HUES48 (cell line): ENCODE results near the gene CHCHD4.
A peak's percentile ranks its signal among the peaks of the same experiment; 100 is the strongest.
"Not testable (repeated sequence)": the region's sequence is repeated elsewhere in the genome, so short reads cannot be mapped to it uniquely, and the experiment has no call there.

Source experiments
- H3K27ac ChIP-seq: one replicate; pipeline ENCODE4 v1.7.0; 2013; ENCODE audit warnings: low read depth, low read length, inconsistent platforms
- H3K27me3 ChIP-seq: 2 replicates; pipeline ENCODE4 v1.6.1; 2013; ENCODE audit warnings: mild to moderate bottlenecking, low read length; ENCODE audit not compliant: control insufficient read depth, insufficient read depth
- H3K36me3 ChIP-seq: 2 replicates; pipeline ENCODE4 v1.6.1; 2013; ENCODE audit warnings: low read length; ENCODE audit not compliant: control insufficient read depth, insufficient read depth
- H3K4me1 ChIP-seq: 2 replicates; pipeline ENCODE4 v1.6.1; 2013; ENCODE audit warnings: mild to moderate bottlenecking, low read length; ENCODE audit not compliant: control insufficient read depth, insufficient read depth
- H3K4me3 ChIP-seq: 2 replicates; pipeline ENCODE4 v1.5.1; 2013; ENCODE audit warnings: mild to moderate bottlenecking, low read depth, low read length
- H3K9ac ChIP-seq: 2 replicates; pipeline ENCODE4 v1.6.1; 2013; ENCODE audit warnings: mild to moderate bottlenecking, low read depth, low read length, moderate library complexity
- H3K9me3 ChIP-seq: 2 replicates; pipeline ENCODE4 v1.6.1; 2013; ENCODE audit warnings: low read length; ENCODE audit not compliant: control insufficient read depth, insufficient read depth

The CHCHD4 gene

GRCh38 chr3:14126017-14126886, 1.6 kb upstream of the CHCHD4 start:
- H3K36me3 ChIP-seq = peaks cover 42% of the 10 kb centered on the region
- H3K9ac ChIP-seq = no peak overlapping the region
- peaks cover 17% of the 10 kb centered on the region for H3K4me1 ChIP-seq
- no peaks in the 10 kb centered on the region for H3K27me3 ChIP-seq
- H3K27ac ChIP-seq = no peak overlapping the region
- H3K9me3 ChIP-seq = no peaks in the 10 kb centered on the region
- H3K4me3 ChIP-seq = peak overlapping the region; percentile 99

GRCh38 chr3:14125193-14126016, 735 bp upstream of the CHCHD4 start:
- H3K9ac ChIP-seq = peak overlapping the region; percentile 84
- H3K27me3 ChIP-seq = no peaks in the 10 kb centered on the region
- peaks cover 42% of the 10 kb centered on the region for H3K36me3 ChIP-seq
- peak overlapping the region; percentile 86 for H3K27ac ChIP-seq
- H3K4me3 ChIP-seq = peak overlapping the region; percentile 99
- H3K9me3 ChIP-seq = no peaks in the 10 kb centered on the region
- H3K4me1 ChIP-seq = peaks cover 17% of the 10 kb centered on the region

- H3K4me3 ChIP-seq = peak overlapping the region; percentile 99
- H3K4me1 ChIP-seq = peaks cover 17% of the 10 kb centered on the region
- peaks cover 41% of the 10 kb centered on the region for H3K36me3 ChIP-seq
- H3K9me3 ChIP-seq = no peaks in the 10 kb centered on the region
- peak overlapping the region; percentile 71 for H3K9ac ChIP-seq
- peak overlapping the region; percentile 67 for H3K27ac ChIP-seq
- no peaks in the 10 kb centered on the region for H3K27me3 ChIP-seq
Measured at GRCh38 chr3:14124223-14124614, 451 bp downstream of the CHCHD4 start.

- H3K36me3 ChIP-seq = peaks cover 39% of the 10 kb centered on the region
Measured at GRCh38 chr3:14123308-14124222, 1.1 kb downstream of the CHCHD4 start.

GRCh38 chr3:14122301-14122700, 2.4 kb downstream of the CHCHD4 start:
- Histone ChIP-seq H3K9ac (no peak overlapping the region), H3K36me3 (peaks cover 30% of the 10 kb centered on the region; the same call in 1 of the 2 replicates), H3K27ac (peak overlapping the region; percentile 81), H3K27me3 (no peaks in the 10 kb centered on the region), H3K4me3 (no peak overlapping the region), H3K9me3 (no peaks in the 10 kb centered on the region), H3K4me1 (peaks cover 21% of the 10 kb centered on the region)

More at GRCh38 chr3:14123308-14124222, 1.1 kb downstream of the CHCHD4 start:
- no peaks in the 10 kb centered on the region for H3K27me3 ChIP-seq
- peaks cover 17% of the 10 kb centered on the region for H3K4me1 ChIP-seq
- H3K9ac ChIP-seq = peak overlapping the region; percentile 71
- peak overlapping the region; percentile 99 for H3K4me3 ChIP-seq
- H3K27ac ChIP-seq = peak overlapping the region; percentile 67
- H3K9me3 ChIP-seq = no peaks in the 10 kb centered on the region

- Histone ChIP-seq H3K27me3 (no peaks in the 10 kb centered on the region), H3K9me3 (no peaks in the 10 kb centered on the region), H3K27ac (peak overlapping the region; percentile 85), H3K36me3 (peaks cover 30% of the 10 kb centered on the region; the same call in 1 of the 2 replicates), H3K9ac (no peak overlapping the region), H3K4me3 (no peak overlapping the region), H3K4me1 (peaks cover 21% of the 10 kb centered on the region)
Measured at GRCh38 chr3:14121859-14122258, 2.8 kb downstream of the CHCHD4 start.

- peak overlapping the region; percentile 85 for H3K27ac ChIP-seq
Measured at GRCh38 chr3:14120921-14121448, 3.7 kb downstream of the CHCHD4 start.

GRCh38 chr3:14120111-14120920, 4.4 kb downstream of the CHCHD4 start:
- no peak overlapping the region for H3K4me3 ChIP-seq
- H3K27me3 ChIP-seq = no peaks in the 10 kb centered on the region
- H3K27ac ChIP-seq = no peak overlapping the region
- no peak overlapping the region for H3K9ac ChIP-seq
- peaks cover 16% of the 10 kb centered on the region for H3K4me1 ChIP-seq
- H3K36me3 ChIP-seq = peaks cover 42% of the 10 kb centered on the region
- no peaks in the 10 kb centered on the region for H3K9me3 ChIP-seq

More at GRCh38 chr3:14120921-14121448, 3.7 kb downstream of the CHCHD4 start:
- H3K27me3 ChIP-seq, H3K9me3 ChIP-seq, H3K4me3 ChIP-seq, H3K9ac ChIP-seq: not testable (repeated sequence)
- H3K36me3 ChIP-seq = peaks cover 35% of the 10 kb centered on the region
- peaks cover 18% of the 10 kb centered on the region for H3K4me1 ChIP-seq

GRCh38 chr3:14119651-14120050, 5.0 kb downstream of the CHCHD4 start:
- H3K9me3 ChIP-seq = no peaks in the 10 kb centered on the region
- no peak overlapping the region for H3K9ac ChIP-seq
- peaks cover 48% of the 10 kb centered on the region for H3K36me3 ChIP-seq
- peaks cover 16% of the 10 kb centered on the region for H3K4me1 ChIP-seq
- H3K4me3 ChIP-seq = no peak overlapping the region
- no peaks in the 10 kb centered on the region for H3K27me3 ChIP-seq
- no peak overlapping the region for H3K27ac ChIP-seq
